IPS-11a (cell line): Measurements from ENCODE around the gene RHOV.
A peak's percentile ranks its signal among the peaks of the same experiment; 100 is the strongest.

Experiments
- H3K4me3 ChIP-seq: one replicate; pipeline ENCODE4 v1.5.1; 2013; ENCODE audit warnings: low read depth, low read length, control low read depth

Gene RHOV

DNA sequence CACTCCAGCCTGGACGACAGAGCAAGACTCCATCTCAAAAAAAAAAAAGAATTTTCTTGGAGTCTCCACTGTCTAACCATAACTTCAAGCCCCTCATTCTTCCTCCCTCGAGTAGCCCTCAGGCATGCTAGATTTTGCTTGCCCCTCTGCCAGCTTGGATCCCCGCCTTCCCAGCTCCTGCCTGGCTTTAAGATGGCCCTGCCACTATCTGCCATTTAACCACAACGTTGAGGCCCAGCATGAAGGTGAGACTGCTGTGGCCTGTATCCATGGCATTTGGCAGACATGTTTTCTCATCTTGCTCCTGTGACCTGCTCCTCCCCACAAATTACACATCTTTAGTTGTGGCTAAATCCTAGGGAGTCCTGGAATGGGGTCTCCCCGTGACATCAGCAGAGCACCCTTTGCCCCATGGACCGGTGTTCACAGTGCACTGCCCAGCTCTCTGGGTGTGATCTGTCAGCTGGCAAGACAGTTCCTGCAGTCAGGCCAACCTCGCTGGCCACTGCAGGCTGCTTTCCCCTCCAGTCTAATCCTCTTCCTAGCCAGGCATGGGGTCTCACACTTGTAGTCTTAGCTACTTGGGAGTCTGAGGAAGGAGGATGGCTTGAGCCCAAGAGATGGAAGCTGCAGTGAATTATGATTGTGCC is 30.6 kb upstream of the RHOV start:
- no peak overlapping the region for H3K4me3 ChIP-seq

DNA sequence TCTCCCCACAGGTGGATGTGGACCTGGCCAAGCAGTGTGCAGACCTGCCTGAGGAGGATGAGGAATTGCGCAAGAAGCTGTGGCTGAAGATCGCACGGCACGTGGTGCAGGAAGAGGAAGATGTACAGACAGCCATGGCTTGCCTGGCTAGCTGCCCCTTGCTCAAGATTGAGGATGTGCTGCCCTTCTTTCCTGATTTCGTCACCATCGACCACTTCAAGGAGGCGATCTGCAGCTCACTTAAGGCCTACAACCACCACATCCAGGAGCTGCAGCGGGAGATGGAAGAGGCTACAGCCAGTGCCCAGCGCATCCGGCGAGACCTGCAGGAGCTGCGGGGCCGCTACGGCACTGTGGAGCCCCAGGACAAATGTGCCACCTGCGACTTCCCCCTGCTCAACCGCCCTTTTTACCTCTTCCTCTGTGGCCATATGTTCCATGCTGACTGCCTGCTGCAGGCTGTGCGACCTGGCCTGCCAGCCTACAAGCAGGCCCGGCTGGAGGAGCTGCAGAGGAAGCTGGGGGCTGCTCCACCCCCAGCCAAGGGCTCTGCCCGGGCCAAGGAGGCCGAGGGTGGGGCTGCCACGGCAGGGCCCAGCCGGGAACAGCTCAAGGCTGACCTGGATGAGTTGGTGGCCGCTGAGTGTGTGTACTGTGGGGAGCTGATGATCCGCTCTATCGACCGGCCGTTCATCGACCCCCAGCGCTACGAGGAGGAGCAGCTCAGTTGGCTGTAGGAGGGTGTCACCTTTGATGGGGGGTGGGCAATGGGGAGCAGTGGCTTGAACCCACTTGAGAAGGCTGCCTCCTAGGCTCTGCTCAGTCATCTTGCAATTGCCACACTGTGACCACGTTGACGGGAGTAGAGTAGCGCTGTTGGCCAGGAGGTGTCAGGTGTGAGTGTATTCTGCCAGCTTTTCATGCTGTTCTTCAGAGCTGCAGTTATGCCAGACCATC is 28.8 kb upstream of the RHOV start:
- H3K4me3 ChIP-seq: no peak overlapping the region

DNA sequence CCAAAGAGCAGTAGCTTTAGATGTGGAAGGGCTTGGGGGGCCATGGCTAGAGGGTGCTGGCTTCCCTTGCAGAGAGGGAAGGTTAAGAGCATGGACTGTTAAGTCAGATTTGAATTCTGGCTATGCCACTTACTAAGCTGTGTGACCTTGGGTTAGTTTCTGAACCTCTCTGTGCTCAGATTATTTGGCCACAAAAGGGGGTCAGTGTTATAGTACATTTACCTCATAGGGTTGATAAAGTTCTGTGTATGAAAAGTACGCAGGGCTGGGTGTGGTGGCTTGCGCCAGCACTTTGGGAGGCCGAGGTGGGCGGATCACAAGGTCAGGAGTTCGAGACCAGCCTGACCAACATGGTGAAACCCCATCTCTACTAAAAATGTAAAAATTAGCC is 27.0 kb upstream of the RHOV start:
- no peak overlapping the region for H3K4me3 ChIP-seq

DNA sequence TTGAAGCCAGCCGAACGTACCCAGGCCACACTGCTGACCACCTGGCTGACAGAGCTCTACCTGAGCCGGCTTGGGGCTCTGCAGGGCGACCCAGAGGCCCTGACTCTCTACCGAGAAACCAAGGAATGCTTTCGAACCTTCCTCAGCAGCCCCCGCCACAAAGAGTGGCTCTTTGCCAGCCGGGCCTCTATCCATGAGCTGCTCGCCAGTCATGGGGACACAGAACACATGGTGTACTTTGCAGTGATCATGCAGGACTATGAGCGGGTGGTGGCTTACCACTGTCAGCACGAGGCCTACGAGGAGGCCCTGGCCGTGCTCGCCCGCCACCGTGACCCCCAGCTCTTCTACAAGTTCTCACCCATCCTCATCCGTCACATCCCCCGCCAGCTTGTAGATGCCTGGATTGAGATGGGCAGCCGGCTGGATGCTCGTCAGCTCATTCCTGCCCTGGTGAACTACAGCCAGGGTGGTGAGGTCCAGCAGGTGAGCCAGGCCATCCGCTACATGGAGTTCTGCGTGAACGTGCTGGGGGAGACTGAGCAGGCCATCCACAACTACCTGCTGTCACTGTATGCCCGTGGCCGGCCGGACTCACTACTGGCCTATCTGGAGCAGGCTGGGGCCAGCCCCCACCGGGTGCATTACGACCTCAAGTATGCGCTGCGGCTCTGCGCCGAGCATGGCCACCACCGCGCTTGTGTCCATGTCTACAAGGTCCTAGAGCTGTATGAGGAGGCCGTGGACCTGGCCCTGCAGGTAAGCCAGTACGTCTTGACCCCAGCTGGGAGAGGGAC is 26.4 kb upstream of the RHOV start:
- no peak overlapping the region for H3K4me3 ChIP-seq

DNA sequence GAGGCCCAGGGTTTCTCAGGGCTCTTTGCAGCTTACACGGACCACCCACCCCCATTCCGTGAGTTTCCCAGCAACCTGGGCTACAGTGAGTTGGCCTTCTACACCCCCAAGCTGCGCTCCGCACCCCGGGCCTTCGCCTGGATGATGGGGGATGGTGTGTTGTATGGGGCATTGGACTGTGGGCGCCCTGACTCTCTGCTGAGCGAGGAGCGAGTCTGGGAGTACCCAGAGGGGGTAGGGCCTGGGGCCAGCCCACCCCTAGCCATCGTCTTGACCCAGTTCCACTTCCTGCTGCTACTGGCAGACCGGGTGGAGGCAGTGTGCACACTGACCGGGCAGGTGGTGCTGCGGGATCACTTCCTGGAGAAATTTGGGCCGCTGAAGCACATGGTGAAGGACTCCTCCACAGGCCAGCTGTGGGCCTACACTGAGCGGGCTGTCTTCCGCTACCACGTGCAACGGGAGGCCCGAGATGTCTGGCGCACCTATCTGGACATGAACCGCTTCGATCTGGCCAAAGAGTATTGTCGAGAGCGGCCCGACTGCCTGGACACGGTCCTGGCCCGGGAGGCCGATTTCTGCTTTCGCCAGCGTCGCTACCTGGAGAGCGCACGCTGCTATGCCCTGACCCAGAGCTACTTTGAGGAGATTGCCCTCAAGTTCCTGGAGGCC is 25.6 kb upstream of the RHOV start:
- no peak overlapping the region for H3K4me3 ChIP-seq

DNA sequence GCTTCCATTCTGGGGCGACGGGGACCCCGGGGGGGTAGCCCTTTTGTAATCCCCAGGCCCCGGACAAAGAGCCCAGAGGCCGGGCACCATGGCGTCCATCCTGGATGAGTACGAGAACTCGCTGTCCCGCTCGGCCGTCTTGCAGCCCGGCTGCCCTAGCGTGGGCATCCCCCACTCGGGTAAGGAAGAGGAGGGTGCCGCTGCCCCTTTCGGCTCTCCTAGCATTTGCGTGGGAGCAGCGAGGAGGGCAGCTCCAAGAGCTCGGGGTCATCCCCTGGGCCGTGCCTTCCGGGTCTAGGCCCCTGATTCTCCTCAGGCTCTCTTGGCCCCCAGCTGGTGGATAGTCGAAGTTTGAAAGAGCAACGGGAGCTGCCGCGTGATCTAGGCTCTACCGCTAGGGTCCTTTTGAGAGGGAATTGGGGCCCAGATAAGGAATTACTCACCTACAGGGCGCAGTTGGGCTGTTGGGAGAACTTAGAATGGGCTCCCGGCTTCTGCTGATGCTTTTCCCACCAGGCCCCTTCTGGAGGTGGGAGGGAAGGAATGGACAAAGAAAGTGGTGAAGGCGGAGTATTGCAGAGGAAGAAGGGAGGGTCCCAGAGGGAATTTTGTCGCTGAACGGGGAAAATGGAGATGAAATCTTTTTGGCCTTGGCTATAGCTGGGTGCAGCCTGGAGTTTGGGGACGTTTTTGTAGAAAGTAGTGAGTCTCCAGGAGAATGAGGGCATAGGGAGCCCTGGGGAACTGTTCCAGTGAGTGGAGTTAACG is 20.8 kb upstream of the RHOV start:
- H3K4me3 ChIP-seq: peak overlapping the region; percentile 89

DNA sequence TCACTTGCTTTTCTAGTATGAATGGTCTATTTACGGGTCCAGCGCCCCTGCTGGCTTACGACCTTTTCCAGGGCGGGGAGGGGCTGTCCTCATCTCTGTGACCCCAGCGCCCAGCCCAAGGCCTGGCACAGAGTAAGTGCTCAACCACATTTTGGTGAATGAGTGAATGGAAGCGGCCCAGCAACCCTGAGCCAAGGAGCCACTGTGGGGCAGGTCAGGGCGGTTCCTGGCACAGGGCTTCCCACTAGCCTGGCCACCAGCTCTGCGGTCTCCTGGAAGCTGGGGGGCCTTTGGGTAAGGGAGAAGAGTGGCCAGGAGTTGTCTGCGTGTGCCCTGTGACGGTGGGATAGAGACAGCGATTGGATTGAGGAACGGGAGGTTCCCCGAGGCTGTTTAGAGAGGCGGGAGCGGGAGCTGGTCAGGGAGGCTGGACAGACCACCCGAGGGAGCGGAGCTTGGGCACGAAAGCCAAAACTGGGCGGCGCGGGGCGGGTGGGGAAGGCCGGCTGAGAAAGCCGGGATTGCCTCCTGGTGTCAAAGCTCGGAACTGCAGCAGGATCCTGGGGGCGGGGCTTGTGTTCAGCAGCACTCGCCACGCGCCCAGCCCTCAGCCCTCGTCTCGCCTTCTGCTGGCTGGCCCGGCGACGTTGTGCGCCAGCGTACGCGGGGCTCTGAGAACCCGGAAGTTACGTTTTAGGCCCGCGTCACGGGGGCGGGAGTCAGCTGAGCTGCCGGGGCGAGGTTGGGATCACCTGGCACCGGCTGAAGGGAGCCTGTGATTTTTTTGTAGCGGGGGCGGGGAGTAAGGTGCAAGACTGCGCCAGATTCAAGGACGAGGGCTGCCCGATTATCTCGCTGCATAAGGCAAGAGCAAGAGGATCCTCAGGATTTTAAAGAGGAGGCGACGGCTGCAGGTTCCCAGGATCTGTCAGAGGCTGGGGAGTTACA is 20.0 kb upstream of the RHOV start, which contains the start of gene VPS18:
VPS18 (plus strand) TSS at position 718 of the 948 bp plus-strand sequence. CDS start 319 bp downstream, outside the sequence.
- peak within 1 kb of the TSS; percentile 89 for H3K4me3 ChIP-seq

DNA sequence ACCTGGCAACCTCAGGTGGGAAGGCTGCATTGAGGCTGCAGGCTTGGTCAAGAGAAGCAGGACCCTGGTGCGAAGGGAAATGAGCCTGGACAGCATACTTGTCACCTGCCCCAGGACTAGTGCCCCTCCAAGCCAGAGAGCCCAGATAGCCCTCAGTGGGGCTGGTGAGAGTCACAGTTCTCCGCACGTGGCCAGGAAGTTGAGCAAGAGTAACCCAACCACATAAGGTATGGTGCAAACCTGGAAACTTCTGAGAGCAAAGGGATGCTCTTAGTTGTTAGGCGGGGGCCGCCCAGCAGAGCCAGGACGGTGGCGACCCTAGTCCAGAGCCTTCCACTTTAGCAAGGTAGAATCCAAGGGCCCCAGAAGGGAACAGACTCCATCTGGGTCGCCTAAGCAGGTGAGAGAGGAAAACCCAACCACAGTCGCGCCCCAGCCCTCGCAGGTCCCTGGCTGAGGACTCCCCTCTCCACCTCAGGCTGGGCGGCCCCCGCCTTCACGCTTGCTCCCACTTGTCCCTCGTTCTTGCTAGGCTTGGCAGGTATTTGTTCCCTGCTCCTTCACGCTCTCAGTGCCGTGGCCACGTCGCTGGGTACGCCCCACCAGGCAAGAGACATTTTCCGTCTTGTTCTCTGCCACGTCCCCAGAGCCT is 19.1 kb upstream of the RHOV start:
- no peak overlapping the region for H3K4me3 ChIP-seq

DNA sequence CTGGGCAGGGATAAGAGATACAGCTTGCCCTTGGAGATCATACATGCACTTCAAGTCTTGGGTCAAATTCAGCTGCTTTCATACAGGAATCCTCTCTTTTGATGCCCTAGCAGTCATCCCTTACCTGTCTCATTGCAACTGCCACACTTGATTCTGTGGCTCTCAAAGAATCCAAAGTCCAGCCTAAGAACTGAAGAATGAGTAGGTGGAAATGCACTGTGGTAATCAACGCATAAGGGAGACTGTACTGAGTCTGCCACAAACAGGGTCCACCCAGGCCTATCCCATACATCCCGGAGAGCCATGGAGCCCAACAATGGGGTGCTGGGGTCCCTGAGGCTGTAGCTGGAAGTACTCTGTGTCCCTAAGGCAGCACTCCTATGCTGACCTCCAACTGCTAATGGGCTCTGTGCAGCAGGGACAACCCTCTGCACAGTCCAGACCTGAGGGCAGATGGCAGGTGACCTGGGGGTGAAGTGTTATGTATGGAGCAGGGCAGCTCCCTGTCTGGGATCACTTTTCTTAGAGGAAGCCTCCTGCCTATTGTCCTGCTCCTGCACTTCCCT is 18.5 kb upstream of the RHOV start:
- no peak overlapping the region for H3K4me3 ChIP-seq

DNA sequence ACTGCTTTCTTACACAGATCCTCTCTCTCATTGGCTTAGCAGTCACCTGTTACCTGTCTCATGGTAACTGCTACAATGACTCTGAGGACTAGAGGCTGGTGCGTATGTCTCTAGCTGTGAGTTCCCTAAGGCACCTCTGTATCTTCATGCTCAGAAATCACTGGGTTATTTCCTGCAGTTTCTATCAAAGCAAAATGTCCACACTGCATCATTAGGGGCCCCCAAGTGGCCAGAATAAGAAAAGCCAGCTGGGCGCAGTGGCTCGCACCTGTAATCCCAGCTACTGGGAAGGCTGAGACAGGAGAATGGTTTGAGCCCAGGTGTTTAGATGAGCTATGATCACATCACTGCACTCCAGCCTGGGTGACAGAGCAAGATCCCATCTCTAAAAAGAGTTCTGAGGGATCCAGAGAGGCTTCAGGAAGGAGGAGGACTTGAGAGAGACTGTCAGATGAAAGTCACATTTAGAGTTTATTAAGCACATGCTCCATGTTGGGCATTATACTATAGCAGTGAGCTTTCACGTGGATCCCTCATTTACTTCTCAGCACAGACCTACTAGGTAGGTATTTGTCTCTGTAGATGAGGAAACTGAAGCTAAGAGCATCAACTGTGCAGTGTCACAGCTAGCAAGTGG is 17.9 kb upstream of the RHOV start:
- no peak overlapping the region for H3K4me3 ChIP-seq

DNA sequence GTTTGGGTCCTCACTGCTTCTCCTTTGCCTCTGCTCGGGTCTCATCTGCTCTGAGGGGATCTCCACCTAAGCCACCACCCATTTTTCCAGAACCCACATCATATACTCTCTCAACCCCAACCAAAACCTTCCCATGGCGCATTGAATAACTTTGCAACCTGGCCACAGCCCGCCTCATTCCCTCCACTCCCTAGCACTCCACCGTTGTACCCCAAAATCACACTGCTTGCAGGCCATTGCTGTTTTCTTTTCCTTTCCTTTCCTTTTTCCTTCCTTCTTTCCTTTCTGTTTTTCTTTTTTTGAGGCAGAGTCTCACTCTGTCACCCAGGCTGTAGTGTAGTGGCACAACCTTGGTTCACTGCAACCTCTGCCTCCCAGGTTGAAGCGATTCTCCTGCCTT is 17.1 kb upstream of the RHOV start:
- no peak overlapping the region for H3K4me3 ChIP-seq

DNA sequence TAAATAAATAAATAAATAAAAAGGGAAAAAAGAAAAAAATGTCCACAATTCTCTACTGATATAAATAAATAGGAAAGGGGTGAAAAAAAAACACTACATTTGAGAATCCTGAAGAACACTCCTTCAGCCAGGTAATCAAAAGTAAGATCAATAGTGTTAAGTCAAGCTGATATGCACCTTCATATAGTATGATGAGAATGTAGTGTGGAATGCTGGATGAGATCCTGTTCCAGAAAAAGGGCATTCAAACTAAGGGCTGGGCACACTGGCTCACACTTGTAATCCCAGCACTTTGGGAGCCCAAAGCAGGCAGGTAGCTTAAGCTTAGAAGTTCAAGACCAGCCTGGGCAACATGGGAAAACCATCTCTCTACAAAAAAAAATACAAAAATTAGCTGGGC is 15.1 kb upstream of the RHOV start:
- H3K4me3 ChIP-seq: no peak overlapping the region

DNA sequence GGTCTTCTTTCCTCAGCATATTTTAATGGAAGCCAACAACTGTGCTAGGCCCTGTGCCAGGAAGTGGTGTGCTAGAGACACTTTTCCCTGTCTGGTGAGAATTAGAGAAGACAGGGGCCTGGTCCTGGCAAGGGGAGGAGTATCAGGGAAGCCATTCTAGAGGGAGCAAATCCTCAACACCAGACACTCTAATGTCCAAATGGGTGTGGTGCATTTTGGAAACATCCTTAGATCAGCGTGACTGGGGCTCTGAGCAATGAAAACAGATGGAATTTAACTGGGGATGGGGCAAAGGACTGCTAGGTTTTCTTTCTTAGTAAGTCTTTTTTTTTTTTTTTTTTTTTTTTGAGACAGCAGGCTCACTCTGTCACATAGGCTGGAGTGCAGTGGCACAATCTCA is 12.6 kb upstream of the RHOV start:
- H3K4me3 ChIP-seq: no peak overlapping the region

DNA sequence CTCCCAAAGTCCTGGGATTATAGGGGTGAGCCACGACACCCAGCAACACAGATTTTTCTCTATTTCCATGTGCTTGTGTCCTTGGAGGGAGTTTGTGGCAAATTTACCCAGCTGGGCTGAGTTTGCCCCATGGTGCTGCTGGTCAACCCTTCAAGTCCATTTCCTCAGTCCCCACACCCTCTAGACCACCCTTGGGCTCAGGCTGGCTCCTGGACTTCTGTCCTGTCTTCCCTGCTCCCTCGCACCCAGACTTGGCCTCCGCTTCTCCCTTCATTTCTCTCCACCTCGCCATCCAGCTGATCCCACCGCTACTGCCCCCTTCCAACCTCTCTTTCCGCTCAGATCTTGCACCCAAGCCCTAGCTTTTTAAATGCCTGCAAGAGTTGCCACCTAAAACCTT is 7.3 kb upstream of the RHOV start:
- no peak overlapping the region for H3K4me3 ChIP-seq

DNA sequence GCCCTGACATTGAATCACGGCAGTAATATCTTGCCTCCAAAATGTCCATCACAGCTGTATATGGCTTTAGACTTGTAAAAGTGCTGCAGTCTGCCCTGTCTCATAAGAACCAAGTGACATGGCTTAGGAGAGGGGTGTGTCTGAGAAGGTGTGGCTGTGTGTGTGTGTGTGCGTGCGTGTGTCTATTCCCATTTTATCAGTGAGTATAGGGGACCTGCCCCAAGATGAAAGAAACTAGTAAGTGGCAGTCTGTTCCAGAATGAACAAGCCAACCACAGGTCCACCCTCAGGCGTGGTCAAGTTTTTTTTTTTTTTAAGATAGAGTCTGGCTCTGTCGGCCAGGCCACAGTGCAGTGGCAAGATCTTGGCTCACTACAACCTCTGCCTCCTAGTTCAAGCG is 5.6 kb upstream of the RHOV start:
- H3K4me3 ChIP-seq: no peak overlapping the region

DNA sequence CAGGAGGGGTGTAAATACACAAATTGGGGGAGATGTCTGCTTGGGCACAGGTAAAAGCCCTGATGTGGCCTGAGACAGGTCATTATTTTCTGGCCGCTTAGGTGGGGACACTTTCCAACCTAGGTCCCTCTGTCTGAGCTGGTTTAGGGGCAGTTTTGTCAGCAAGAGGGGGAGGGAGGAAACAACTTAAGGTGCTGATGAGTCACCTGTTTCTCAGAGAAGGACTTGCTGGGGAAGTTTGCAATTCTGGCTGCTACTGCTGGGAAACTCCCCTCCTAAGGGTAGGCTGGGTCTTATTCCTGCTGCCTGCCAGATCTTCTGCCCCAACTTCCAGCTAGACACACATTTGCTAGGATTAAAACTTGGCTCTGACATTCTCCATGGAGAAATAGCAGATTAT is 4.8 kb upstream of the RHOV start:
- no peak overlapping the region for H3K4me3 ChIP-seq

DNA sequence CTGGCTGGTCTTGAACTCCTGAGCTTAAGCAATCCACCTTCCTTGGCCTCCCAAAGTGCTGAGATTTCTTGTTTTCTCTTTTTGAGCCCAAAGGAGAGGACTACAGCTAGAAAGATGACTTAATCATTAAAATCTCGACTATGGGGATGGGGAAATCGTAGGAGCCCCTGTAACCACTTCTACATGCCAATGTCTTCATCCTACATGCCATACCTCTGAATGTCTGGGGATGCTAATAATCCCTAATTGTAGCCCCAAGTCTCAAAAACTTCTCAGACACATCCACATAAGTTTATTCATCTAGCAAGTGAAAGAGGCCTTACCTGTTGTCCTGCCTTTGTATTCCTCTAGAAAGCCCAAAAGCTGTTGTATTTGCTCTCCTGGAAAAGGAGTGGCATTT is 3.7 kb upstream of the RHOV start:
- no peak overlapping the region for H3K4me3 ChIP-seq
